Panc1 (cell line): ENCODE data around the gene NFIB.

Experiments
- SIN3A ChIP-seq: IDR thresholded peaks from 2 replicates; pipeline ENCODE4 v1.6.1; 2012; ENCODE audit warnings: low read depth, mild to moderate bottlenecking, low read length, moderate library complexity, borderline replicate concordance; ENCODE audit not compliant: insufficient read depth
- TF ChIP-seq, protein P1 (sequence below): fragments of 450-650 bp; IDR thresholded peaks from 2 replicates; pipeline ENCODE4 v1.5.1; 2017; ENCODE audit warnings: mild to moderate bottlenecking

DNA sequence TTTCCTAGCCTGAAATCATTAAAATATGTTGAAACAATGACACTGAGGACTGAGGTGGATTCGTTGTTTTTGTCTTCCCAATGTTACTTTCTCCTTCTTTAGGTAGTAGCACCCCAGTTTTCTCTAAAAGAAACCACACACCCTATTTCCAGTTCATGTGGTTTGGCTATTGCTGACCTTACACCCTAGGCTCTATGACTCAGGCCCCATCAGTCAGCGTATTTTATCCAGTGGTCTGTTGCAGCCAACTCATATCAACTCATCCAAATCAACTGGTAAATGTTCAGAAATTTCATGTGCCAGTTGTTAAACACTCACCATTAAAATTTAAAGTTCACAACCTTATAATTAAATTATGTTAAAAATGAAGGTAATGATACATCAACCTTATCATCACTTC lies 44.6 kb upstream of the NFIB start:
- TF ChIP-seq, protein P1, sequence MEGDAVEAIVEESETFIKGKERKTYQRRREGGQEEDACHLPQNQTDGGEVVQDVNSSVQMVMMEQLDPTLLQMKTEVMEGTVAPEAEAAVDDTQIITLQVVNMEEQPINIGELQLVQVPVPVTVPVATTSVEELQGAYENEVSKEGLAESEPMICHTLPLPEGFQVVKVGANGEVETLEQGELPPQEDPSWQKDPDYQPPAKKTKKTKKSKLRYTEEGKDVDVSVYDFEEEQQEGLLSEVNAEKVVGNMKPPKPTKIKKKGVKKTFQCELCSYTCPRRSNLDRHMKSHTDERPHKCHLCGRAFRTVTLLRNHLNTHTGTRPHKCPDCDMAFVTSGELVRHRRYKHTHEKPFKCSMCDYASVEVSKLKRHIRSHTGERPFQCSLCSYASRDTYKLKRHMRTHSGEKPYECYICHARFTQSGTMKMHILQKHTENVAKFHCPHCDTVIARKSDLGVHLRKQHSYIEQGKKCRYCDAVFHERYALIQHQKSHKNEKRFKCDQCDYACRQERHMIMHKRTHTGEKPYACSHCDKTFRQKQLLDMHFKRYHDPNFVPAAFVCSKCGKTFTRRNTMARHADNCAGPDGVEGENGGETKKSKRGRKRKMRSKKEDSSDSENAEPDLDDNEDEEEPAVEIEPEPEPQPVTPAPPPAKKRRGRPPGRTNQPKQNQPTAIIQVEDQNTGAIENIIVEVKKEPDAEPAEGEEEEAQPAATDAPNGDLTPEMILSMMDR, result no peak
- TF ChIP-seq SIN3A, result no peak
